Tongue (tissue), 2 donors: ENCODE data around the gene HMGN2. TPM values are rescaled to one million over a fixed set of nuclear protein-coding genes. Genes with fewer than 3 reads are reported as not detected.
"Not testable (repeated sequence)": the region's sequence is repeated elsewhere in the genome, so short reads cannot be mapped to it uniquely, and the experiment has no call there.

ENCODE experiments used
- DNase-seq: peaks from one replicate; pipeline ENCODE4 v3.0.0-alpha.2; 2015
- total RNA-seq: library from RNA; depleted of rRNA; stranded (reverse); fragments of >200 nt; gene quantifications from one replicate; pipeline ENCODE4 v1.2.3, GENCODE V29; 2014

Gene HMGN2
- total RNA-seq, 1 donor from 2014 or later: 358 TPM

DNA sequence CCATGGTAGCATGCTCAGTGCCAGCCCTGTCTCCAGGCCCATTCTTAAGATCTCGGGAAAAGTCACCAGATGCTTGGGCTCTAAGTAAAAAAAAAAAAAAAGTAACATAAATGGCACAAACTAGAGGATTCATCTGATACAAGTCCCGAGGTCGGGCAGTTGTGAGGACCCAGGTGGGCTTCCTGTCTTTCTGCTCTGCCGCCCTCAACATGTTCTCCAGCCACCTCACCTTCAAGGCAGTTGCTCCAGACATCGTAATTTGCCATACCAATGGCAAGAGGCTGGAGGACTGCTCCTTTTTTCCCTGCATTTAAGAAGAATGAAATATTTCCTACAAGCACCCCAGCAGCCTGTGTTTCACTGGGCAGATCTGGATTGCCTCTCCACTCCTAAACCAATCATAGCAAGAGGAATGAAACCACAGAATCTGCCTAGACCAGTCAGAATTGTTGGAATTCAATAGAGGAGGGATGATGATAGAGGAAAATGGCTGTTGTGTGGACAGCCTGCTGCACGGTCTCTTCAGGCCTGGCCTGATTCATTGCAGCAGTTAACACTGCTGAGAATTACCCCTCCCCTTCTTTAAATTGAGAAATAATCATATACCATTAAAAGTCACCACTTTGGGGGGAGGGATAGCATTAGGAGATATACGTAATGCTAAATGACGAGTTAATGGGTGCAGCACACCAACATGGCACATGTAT lies 5.4 kb downstream of the HMGN2 start:
- DNase-seq: no peak

DNA sequence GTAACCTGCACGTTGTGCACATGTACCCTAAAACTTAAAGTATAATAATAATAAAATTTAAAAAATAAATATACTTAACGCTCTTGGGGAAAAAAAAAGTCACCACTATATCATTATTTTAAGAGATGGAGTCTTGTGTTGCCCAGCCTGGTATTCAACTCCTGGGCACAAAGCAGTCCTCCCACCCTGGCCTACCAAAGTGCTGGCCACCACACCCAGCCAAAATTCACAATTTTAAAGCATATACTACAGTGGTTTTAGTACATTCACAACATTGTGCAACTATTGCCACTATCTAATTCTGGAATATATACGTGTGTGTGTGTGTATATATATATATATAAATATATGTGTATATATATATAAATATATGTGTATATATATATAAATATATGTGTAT lies 5.9 kb downstream of the HMGN2 start:
- DNase-seq: no peak

DNA sequence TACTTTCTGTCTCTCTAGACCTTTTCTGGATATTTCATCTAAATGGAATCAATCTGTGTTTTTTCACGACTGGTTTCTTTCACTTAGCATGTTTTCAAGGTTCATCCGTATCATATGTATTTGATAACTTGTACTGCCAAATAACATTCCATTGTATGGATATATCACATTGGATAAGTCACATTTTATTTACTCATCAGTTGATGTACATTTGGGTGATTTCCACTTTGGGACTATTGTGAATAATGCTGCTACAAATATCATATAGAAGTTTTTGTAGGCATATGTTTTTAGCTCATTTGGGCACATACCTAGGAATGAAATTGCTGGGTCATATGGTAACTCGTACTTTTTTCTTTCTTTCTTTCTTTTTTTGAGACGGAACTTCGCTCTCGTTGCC lies 6.7 kb downstream of the HMGN2 start:
- no peak for DNase-seq

DNA sequence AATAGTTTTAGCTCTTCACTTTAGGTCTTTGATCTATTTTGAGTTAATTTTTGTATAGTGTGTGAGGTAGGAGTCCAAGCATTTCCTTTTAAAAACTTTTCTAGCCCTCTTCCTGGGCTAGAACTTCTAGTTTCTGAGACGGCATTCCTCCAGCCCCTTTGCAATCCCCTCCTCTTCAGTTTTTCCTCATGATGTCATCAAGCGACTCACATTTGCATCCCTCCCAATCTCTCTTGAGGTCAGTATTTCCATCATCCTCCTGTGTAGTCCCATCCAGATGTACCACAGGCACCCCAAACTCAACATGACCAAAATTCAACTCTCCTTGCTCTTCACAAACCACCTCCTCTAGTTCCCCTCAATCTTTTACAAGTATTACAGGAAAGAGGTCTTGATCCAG lies 10.7 kb downstream of the HMGN2 start:
- DNase-seq: no peak

DNA sequence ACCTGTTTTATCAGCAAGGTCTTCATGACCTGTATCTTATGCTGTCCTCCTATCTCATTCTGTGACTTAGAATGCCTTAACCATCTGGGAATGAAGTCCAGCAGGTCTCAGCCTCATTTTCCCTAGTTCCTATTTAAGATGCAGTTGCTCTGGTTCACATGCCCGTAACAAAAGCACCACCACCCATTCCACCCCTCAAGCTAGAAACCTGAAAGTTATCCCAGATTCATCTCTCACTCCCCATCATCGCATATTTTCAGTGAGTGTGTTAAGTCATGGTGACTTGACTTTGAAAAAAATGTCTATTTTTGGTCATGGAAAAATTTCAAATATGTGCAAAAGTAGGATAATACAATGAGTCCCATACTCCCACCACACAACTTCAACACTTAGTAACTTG lies 11.7 kb downstream of the HMGN2 start:
- DNase-seq: no peak

DNA sequence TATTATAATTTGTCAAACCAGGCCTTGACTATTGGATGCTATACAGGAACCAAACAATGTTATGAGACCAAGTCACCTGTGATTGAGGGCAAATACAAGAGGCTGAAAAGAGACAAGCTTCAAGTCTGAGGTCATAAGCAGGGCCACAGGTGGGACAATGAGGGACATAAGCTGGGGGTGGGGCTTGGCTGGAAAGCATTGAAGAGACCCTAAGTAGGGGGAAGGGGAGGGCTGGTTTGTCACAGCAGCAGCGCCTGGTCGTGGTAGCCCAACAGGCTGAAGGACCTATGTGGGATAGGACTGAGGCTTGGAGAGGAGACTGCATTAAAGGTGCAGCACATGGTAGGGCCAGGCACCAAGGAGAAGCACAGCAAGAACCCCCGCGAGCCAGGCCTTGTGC lies 17.9 kb downstream of the HMGN2 start:
- DNase-seq: no peak

DNA sequence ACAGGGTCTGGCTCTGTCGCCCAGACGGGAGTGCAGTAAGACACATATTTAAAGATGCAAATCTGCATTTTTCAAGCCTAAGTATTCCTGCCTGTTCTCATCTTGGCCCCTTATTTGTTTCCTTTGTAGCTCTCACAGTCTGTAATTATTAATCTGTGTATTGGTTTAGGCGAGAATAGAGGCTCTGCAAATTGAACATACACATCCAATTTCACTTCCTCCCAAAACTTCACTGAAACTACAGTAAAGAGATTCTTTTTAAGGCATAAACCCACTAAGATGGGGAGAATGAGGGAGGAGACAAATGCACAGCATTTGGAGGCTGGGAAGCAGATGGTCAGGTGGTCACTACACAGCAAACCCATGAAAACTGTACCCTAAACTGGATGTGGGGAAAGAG lies 21.0 kb downstream of the HMGN2 start:
- no peak for DNase-seq

DNA sequence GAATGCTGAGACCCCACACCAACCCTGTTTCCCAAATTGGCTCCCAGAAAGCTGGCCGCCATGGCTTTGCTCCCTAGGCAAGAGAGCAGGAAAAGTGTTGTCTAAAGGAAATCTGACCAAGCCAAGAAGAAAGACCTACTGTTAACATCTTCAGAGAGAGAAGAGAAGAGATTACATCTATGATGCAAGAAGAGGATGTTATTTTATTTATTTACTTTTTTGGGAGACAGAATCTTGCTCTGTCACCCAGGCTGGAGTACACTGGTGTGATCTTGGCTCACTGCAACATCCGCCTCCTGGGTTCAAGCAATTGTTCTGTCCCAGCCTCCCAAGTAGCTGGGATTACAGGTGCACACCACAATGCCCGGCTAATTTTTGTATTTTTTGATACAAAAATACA lies 21.7 kb downstream of the HMGN2 start:
- DNase-seq: no peak

DNA sequence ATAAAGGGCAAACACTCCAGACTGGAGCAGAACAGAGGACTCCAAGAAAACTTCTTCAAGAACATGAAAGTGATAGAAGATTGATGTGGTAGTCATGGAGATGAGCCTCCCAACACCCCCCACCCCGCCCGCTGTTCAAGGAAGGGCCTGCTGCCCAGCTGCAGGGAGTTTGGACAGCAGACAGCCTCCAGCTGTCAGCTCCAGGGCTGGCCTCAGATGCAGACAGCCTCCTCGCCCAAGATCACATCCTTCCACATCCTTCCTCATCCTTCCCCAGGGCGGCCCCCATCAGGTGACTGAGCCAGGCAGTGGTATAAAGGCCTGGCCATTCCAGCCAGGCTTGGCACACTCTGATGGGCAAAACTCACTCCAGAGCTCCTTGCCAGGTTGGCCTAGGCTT lies 24.6 kb downstream of the HMGN2 start:
- peak; percentile 60 for DNase-seq

DNA sequence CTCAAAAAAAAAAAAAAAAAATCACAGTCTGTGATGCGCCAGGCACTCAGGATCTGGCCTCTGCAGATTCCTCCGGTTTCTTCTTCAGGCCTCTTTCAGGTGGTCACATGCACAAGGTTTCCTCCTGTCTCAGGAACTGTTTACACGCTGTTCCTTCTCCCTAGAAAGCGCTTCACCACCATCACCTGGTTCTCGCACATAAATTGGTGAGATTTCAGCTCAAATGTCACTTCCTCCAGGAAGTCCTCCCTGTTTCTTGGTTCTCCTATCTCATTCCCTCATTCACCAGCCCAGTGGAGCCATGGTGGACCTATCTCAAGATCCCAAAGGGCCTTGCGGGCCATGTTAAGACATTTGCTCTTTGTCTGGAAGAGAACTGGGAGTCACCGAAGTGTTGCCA lies 26.7 kb downstream of the HMGN2 start:
- DNase-seq: no peak

DNA sequence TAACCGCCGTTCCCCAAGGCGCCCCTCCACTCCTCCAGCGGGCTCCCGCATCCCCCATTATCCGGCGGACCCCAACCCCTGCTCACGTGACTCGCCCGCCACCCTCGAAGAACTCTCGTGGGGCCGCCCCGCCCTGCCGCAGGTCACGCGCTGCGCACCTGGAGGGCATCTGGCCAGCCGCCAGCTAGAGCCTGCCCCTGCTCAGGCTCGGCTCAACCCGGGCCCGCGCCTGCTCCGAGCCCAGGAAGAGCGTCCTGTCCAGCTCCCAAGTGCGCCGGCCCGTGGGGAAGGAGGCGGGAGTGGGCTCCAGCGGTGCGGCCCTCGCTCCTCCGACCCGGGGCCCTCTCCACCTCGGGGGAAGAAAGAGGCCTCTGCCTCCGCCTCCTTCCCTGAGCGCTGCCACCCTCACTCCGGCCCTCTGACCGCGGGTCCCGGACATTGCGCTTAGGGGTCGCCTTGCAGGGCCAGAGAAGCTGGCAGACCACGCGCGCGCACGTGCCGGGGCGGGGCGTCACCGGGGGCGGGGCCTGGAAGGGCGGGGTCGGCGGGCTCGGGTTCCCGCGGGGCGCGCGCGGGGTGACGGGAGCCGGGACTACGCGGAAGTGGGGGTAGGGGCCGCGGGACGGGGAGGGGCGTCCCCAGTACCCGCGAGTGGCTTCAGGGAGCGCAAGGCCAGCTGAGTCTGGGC lies 28.4 kb downstream of the HMGN2 start:
- DNase-seq: no peak

DNA sequence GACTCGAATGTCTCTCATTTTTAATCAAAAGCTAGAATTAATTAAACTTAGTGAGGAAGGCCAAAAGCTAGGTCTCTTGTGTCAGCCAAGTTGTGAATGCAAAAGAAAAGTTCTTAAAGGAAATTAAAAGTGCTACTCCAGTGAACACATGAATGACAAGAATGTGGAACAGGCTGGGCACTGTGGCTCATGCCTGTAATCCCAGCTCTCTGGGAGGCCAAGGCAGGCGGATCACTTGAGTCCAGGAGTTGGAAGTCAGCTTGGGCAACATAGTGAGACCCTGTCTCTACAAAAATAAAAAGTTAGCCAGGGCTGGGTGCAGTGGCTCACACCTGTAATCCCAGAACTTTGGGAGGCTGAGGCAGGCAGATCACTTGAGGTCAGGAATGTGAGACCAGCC lies 38.5 kb downstream of the HMGN2 start:
- DNase-seq: not testable (repeated sequence)

DNA sequence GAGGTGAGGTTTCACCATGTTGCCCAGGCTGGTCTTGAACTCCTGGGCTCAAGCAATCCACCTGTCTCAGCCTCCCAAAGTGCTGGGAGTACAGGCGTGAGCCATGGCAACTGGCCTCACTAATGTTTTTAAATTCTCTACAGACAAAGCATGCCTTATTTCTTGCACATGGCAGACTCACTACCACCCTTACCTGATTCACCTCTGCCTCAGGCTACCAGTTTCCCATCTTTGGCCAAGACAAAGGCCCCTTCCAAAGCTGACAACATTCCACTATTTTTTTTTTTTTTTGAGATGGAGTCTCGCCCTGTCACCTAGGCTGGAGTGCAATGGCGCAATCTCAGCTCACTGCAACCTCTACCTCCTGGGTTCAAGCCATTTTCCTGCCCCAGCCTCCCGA lies 43.6 kb downstream of the HMGN2 start:
- not testable (repeated sequence) for DNase-seq

DNA sequence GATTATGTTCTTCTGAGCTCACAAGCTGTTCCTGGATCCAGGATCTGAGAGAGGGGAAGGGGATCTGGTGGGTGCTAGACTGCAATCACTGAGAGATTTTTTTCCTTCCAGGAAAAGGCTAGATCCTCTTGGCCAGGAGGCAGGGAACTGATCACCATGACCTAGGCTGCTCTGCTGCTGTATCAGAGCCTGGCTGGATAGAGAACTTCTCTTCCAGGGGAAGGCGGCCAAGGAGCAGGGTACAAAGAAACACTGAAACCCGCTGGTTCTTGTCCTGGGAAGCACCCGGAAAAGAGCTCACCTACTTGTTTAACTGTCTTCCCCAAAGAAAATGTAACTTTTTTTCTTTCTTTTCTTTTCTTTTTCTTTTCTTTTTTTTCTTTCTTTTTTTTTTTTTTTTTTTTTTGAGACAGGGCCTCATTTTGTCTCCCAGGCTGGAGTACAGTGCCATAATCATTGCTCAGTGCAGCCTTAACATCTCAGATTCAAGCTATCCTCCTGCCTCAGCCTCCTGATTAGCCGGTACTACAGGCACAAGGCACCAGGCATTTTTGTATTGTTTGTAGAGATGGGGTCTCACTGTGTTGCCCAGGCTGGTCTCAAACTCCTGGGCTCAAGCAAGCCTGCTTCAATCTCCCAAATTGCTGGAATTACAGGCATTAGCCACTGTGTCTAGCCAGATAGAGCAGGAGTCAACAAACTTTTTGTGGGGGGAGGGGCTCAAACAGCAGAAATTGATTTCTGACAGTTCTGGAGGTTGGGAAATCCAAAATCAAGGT lies 44.9 kb downstream of the HMGN2 start:
- DNase-seq: no peak

DNA sequence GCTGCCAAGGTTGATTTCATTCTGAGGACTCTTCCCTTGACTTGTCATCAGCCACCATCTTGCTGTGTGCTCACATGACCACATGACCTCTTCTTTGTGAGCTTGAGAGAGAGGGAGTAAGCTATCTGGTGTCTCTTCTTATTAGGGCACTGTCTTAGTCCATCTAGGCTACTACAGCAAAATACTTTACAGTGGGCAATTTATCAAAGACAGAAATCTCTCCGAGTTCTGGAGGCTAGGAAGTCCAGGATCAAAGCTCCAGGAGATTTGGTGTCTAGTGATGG lies 45.5 kb downstream of the HMGN2 start:
- no peak for DNase-seq

DNA sequence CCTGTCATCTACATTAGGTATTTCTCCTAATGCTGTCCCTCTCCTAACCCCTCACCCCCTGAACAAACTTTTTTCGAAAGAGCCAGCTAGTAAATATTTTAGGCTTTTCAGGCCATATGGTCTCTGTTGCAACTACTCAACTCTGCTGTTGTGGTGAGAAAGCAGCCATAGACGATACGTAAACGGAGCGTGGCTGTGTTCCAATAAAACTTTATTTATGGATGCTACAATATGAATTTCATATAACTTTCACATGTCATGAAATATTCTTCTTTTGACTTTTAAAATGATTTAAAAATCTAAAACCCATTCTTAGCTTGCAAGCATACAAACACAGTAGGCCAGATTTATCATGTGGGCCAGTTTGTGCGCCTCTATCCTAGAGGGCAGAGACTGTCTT lies 46.1 kb downstream of the HMGN2 start:
- no peak for DNase-seq

DNA sequence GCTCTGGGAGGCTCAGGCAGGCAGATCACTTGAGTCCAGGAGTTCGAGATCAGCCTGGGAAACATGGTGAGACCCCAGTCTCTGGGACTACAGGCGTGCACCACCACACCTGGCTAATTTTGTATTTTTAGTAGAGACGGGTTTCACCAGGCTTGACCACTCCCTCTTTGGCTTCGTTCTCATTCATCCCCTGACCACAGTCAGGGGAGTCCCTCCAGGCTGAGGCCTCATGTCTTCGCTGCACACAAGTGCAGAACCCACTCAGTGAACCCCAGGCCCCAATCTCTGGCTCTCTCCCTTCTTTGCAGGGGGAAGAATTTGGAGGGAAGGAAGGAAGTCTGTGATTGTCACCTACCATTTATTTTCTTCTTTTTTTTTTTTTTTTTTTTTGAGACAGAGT lies 48.1 kb downstream of the HMGN2 start:
- DNase-seq: no peak

DNA sequence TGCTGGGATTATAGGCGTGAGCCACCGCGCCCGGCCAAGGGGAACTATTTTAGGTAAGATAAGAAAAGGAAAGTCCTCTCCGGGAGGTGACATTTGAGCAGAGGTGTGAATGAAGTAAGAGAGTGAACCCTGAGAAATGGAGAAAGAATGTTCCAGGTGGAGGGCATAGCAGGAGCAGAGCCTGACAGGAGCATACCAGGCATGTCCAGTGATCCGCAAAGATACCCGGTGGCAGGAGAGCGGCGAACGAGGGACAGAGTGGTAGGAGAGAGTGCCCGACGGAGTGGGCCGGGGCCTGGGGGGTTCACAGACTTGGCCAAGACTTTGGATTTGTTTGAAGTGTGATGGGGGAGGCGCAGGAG lies 49.4 kb downstream of the HMGN2 start:
- DNase-seq: no peak

DNA sequence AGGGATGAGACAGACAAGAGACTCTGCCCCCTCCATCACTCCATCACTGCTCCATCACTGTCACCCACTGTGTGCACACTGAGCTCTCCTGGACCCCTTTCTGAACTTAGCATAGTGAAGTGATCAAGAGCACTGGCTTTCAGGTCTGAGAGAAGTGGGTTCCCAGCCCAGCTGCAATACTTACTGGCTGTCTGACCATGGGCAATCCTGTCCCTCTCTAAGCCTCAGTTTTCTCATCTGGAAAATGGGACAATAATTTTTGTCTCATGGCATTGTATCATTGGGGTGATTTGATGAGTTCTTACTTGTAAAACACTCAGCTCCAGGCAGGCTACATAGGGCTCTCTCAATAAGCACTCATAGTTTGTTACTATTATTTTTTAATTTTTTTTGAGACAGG lies 49.8 kb downstream of the HMGN2 start:
- no peak for DNase-seq

DNA sequence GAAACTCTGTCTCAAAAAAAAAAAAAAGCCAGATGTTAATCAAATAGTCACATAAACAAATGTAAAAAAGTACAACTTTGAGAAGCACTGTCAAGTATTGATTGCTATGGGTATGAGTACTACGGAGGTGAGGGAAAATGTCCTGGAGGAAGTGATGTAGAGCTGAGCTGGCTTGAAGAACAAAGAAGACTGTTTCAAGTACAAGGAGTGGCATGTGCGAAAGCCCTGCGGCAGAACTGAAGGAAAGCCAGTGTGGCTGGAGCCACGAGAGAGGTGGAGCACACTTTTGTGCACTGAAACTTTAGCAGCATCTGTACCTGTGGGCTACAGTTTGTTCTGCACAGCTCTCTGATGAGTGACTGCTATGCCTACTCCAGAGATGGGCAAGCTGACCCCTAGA lies 51.9 kb downstream of the HMGN2 start:
- no peak for DNase-seq
